Lung (tissue), 12 donors: ENCODE measurements around the gene HLF. TPM values are rescaled to one million over a fixed set of nuclear protein-coding genes. Genes with fewer than 3 reads are reported as not detected.

Experiments
- ATAC-seq: fragments of 200-7000 bp; cut with Tn5 transposase; one replicate; pipeline ENCODE4 v1.9.1; 2020; ENCODE audit warnings: moderate number of reproducible peaks; ENCODE audit not compliant: insufficient read depth, low FRiP score
- DNase-seq, 3 donors: peaks; one replicate each; pipeline ENCODE4 v3.0.0-alpha.2; 2013 to 2017
- H3K27ac ChIP-seq, 2 donors: one replicate each; pipeline ENCODE4 v1.5.1; 2013; ENCODE audit warnings: mild to moderate bottlenecking in 2 of 2, moderate library complexity in 2 of 2, control low read depth in 1 of 2, inconsistent platforms in 1 of 2, low read depth in 1 of 2, low read length in 1 of 2
- H3K27me3 ChIP-seq, 3 donors: one replicate each; pipeline ENCODE4 v1.5.1; 2013; ENCODE audit warnings: low read length in 2 of 3; ENCODE audit not compliant: control insufficient read depth in 3 of 3, insufficient read depth in 3 of 3
- H3K36me3 ChIP-seq, 4 donors: one replicate each; pipeline ENCODE4 v1.5.1; 2013; ENCODE audit warnings: low read length in 4 of 4, mild to moderate bottlenecking in 1 of 4, moderate library complexity in 1 of 4; ENCODE audit not compliant: control insufficient read depth in 4 of 4, insufficient read depth in 4 of 4
- H3K4me1 ChIP-seq, 5 donors: one replicate each; pipeline ENCODE4 v1.5.1; 2013; ENCODE audit warnings: low read length in 5 of 5, mild to moderate bottlenecking in 2 of 5, moderate library complexity in 1 of 5; ENCODE audit not compliant: control insufficient read depth in 5 of 5, insufficient read depth in 5 of 5
- H3K4me3 ChIP-seq: one replicate; pipeline ENCODE4 v1.5.1; 2013; ENCODE audit warnings: mild to moderate bottlenecking, control low read depth, moderate library complexity
- H3K9ac ChIP-seq, 2 donors: one replicate each; pipeline ENCODE4 v1.5.1; 2013; ENCODE audit warnings: low read length in 2 of 2, control low read depth in 1 of 2; ENCODE audit not compliant: insufficient read depth in 1 of 2
- H3K9me3 ChIP-seq, 4 donors: one replicate each; pipeline ENCODE4 v1.5.1; 2013; ENCODE audit warnings: low read length in 3 of 4, mild to moderate bottlenecking in 1 of 4, moderate library complexity in 1 of 4; ENCODE audit not compliant: control insufficient read depth in 4 of 4, insufficient read depth in 3 of 4
- CTCF ChIP-seq: IDR thresholded peaks from 2 replicates; pipeline ENCODE4 v1.5.1; 2012; ENCODE audit warnings: mild to moderate bottlenecking; ENCODE audit errors: control extremely low read depth, extremely low read depth
- WGBS, 2 donors: extraction: QIAGEN DNeasy Blood & Tissue Kit; methylation state at CpG; one replicate each; pipeline ENCODE4 v1.1.7; 2013; 5-methylcytosine and 5-hydroxymethylcytosine counted together
- polyA plus RNA-seq, 2 donors: library from polyadenylated mRNA; stranded (reverse); fragments of 200-250 nt; gene quantifications; one replicate each; pipeline ENCODE4 v1.2.1, GENCODE V29; 2013
- total RNA-seq, 2 donors: library from RNA; depleted of rRNA in 1 of 2; stranded (reverse); fragments of >200 nt in 1 of 2; gene quantifications; one replicate each; pipeline ENCODE4 v1.2.1, GENCODE V29; 2014 to 2021
- donor health status: control.
- donor health status: control.
- donor health status: Bipolar disorder and iron deficiency.
- donor health status: healthy.
- donor health status: DM: yes; HTN: yes; CAD: no.

Gene HLF
- total and polyA plus RNA-seq, 4 donors = 3.2 to 21.3 (median 7.9) TPM

- Histone ChIP-seq H3K9me3 (peaks cover 0 to 2% (median 0%) of the 10 kb centered on the region in 4 donors), H3K36me3 (no peaks in the 10 kb centered on the region), H3K4me1 (peaks cover 0 to 3% (median 0%) of the 10 kb centered on the region in 5 donors), H3K27ac (no peak overlapping the region), H3K9ac (no peak overlapping the region), H3K4me3 (no peak overlapping the region), H3K27me3 (peaks cover 0 to under 1% (median 0%) of the 10 kb centered on the region in 3 donors)
- ATAC-seq (no peak), DNase-seq (no peak)
- no peak for TF ChIP-seq CTCF
- WGBS, 2 donors = 81 to 82% methylated on average over 3 of the region's 3 CpGs
These were observed 79.8 kb downstream of the HLF start for GRCh38 chr17:55344514-55344997.

GRCh38 chr17:55345132-55345531 is 80.4 kb downstream of the HLF start:
- Histone ChIP-seq H3K36me3 (no peaks in the 10 kb centered on the region), H3K27ac (no peak overlapping the region), H3K4me3 (no peak overlapping the region), H3K27me3 (no peaks in the 10 kb centered on the region), H3K9me3 (peaks cover 0 to 2% (median 0%) of the 10 kb centered on the region in 4 donors), H3K4me1 (peaks cover 0 to 3% (median 0%) of the 10 kb centered on the region in 5 donors), H3K9ac (no peak overlapping the region)
- ATAC-seq (no peak), DNase-seq (no peak)
- TF ChIP-seq CTCF = no peak
- 73 to 77% methylated on average over 1 of the region's 1 CpG for WGBS, 2 donors

GRCh38 chr17:55346658-55347057 is 81.9 kb downstream of the HLF start:
- Histone ChIP-seq H3K4me3 (no peak overlapping the region), H3K27me3 (no peaks in the 10 kb centered on the region), H3K36me3 (no peaks in the 10 kb centered on the region), H3K27ac (no peak overlapping the region), H3K9ac (no peak overlapping the region), H3K9me3 (peaks cover 0 to 2% (median 0%) of the 10 kb centered on the region in 4 donors), H3K4me1 (peaks cover 0 to 3% (median 0%) of the 10 kb centered on the region in 5 donors)
- ATAC-seq = no peak
- no peak for TF ChIP-seq CTCF
- 98 to 100% methylated on average over 1 of the region's 1 CpG for WGBS, 2 donors
- DNase-seq = no peak

- no peaks in the 10 kb centered on the region for H3K36me3 ChIP-seq
- H3K27me3 ChIP-seq = no peaks in the 10 kb centered on the region
- H3K4me1 ChIP-seq = peaks cover 0 to 3% (median 0%) of the 10 kb centered on the region in 5 donors
- no peak for TF ChIP-seq CTCF
- H3K4me3 ChIP-seq = no peak overlapping the region
- no peak overlapping the region for H3K9ac ChIP-seq
- H3K9me3 ChIP-seq = peaks cover 0 to 2% (median 0%) of the 10 kb centered on the region in 4 donors
- no peak overlapping the region for H3K27ac ChIP-seq
- ATAC-seq (no peak), DNase-seq (no peak)
- WGBS, 2 donors = 92 to 93% methylated on average over 2 of the region's 2 CpGs
These were observed 82.6 kb downstream of the HLF start for GRCh38 chr17:55347341-55347740.
